SKM-1 treated with dmso at 0.1 percent for 144 hours (cell line): ENCODE measurements around the gene UCK1.
"Not testable (repeated sequence)": the region's sequence is repeated elsewhere in the genome, so short reads cannot be mapped to it uniquely, and the experiment has no call there.

Source experiments
- DNase-seq: peaks from one replicate; lab custom pipeline; 2025; ENCODE audit not compliant: unreplicated experiment; lab: John Stamatoyannopoulos, UW

Gene UCK1

DNA sequence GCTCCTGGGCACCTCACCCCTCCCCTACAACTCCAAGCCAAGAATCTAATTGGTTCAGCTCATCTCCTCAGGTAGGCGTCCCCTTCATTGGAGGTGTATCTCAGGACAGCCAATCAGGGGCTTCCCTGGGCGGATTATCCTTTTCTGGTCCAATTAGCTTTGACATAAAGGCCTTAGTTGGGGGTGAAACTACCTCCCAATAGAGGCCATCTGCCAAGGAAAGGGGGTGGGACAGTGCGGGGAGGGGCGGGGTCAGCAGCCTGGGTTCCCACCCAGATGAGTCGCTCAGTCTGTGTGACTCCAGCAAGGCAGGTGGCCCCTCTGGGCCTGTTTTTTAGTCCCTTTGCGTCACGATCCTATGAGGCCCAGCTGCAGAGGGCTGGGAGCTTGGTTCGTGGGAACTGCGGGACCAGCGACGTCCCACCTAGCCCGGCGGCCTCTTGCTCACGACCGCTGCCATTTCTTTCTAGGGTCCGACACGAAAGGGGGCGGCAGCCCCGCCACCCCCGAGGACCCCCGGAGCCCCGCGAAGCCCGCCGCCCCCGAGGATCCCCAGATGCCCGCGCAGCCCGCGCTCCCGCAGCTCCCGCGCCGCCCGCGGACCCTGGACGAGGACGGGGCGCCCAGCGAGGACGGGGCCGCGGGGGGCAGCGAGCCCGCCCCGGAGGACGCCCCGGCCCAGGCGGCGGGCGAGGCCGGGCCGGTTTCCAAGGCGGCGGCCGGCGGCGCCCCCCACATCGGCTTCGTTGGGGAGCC is 23.2 kb upstream of the UCK1 start:
- no peak for DNase-seq

DNA sequence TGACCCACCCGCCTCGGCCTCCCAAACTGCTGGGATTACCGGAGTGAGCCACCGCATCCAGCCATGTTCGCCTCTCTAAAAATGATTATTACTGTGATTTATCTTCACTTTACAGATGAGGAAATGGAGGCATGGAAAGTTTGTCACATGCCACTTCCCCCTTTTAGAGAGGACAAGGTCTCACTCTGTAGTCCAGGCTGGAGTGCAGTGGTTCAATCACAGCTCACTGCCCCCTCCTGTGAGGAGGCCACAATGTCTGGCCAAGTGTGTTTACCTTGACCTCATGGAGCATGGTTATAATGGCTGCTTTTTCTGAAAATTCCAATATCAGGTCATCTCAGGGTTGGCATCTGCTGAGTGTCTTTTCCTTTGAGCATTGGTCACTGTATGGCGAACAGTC is 21.0 kb upstream of the UCK1 start:
- DNase-seq = no peak

DNA sequence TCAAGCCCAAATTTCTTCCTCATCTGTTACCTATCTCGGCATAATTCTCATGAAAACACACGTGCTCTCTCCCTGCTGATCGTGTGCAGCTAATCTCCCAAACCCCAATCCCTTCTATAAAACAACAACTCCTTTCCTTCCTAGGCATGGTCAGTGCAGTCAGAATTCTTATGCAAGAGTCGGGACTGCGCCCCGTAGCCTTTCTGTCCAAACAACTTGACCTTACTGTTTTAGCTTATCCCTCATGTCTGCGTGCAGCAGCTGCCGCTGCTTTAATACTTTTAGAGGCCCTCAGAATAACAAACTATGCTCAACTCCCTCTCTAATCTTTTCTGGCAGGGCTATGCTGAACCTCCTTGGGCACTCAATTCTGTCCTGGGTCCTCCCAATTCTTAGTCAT is 19.4 kb upstream of the UCK1 start:
- DNase-seq = not testable (repeated sequence)

DNA sequence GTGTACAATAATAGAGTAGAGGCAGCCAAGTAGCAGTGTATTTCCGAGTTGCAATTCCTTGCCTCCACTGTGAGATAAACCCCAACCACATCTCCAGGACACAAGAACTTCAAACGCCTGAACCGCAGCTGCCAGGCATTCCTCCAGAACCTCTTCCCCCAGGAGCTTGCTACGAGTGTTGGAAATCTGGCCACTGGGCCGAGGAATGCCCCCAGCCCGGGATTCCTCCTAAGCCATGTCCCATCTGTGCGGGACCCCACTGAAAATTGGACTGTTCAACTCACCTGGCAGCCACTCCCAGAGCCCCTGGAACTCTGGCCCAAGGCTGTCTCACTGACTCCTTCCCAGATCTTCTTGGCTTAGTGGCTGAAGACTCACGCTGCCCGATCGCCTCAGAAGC is 18.1 kb upstream of the UCK1 start:
- not testable (repeated sequence) for DNase-seq

DNA sequence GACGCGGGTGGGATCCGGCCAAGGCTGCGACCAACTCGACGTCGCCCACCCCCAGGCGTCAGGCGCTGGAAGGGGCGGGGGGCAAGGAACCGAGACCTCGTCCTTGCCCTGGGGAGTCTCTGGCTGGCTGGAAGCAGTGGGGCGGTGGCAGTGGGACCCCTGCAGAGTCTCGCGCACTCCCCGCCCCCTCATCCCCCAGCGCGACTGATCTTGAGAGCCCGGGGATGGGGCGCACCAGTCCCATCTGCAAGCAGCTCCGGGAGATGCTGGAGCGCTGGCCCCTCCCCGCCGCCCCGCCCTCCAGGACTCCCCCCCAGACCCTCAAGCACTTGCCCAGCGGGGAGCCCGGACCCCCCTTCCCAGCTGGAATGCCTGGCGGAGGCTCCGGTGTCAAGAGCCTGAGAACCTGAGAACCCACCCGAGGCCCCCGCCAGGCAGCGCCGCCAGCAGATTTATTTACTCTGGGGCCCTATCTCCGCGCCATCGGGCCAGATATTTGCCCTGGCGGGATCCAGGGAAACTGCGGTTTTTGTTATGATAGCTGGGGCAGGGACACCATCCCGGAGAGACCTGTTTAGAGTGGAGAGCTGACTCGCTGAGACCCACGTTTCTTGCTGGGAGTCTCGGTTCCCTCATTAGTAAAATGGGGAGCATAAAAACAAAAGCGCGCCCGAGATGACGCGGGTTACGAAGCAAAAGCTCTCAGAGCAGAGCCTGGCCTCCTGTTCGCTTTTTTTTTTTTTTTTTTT is 15.4 kb upstream of the UCK1 start:
- DNase-seq = no peak

DNA sequence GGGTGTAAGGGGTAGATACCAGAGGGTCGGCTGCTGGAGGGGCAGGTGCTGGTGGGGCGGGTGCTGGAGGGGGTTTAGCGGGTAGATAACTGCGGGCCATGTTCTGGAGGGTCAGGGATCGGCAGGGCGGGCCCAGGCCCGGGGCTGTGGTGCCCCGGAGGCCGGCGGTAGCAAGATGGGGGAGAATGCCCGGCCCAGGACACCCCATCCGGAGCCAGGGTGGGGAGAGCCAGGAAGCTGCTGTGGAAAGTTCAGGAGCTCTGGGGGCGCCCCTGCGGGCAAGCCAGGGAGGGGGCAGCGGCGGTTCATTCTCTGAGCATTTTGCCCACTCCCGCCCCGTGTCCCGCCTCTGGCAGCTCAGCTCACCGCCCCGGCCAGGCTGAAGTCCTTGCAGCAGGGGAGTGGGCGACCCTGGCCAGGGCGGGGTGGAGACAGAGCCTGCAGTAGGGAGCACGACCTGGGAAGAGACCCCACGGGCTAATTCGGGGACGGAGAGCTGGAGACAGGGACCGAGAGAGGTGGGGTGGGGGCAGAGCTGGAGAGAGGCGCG is 14.8 kb upstream of the UCK1 start:
- DNase-seq = no peak

DNA sequence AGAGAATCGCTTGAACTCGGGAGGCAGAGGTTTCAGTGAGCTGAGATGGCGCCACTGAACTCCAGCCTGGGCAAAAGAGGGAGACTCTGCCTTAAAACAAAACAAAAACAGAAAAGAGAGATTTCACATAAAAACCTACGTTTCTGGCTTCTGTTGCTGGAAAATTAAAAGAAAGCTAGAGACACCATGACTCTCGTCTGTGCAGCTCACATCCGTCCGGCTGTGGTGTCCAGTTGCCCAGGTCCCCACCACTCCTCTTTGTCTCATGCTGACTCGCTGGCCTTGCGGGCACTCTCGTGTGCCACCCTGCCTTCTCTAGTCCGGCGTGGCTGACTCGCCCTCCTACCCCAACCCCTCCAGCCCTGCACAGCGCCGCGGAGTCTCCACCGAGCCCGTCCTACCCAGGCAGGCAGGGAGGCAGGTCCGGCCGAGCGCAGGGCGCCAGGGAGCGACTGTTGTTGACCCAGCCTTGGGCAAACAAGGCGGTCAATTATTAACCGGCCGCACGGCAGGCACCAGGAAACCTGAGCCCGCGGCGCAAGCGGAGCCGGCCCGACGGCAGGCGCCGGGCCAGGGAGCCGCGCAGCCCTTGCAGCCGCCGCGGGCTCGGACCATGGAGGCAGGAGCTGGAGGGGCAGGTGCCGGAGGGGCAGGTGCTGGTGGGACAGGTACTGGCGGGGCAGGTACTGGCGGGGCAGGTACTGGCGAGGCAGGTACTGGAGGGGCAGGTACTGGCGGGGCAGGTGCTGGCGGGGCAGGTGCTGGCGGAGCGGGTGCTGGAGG is 14.1 kb upstream of the UCK1 start, which contains the start of gene PRRT1B:
Gene PRRT1B, plus strand, starts transcription at position 521 of the 783 bp plus-strand sequence. Its CDS starts 93 bp downstream, at position 614.
- no peak for DNase-seq

DNA sequence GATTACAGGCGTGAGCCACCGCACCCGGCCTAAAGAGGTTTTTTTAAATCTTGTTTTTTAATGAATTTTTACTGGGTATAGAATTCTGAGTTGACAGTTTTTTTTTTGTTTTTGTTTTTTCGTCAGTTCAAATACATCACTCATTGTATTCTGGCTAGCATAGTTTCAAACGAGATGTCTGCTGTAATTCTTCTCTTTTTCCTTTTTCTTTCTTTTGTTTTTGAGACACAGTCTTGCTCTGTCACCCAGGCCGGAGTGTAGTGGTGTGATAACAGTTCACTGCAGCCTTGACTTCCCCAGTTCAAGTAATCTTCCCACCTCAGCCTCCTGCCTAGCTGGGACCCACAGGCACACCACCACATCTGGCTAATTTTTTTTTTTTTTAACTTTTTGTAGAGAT is 12.1 kb upstream of the UCK1 start:
- DNase-seq = no peak

DNA sequence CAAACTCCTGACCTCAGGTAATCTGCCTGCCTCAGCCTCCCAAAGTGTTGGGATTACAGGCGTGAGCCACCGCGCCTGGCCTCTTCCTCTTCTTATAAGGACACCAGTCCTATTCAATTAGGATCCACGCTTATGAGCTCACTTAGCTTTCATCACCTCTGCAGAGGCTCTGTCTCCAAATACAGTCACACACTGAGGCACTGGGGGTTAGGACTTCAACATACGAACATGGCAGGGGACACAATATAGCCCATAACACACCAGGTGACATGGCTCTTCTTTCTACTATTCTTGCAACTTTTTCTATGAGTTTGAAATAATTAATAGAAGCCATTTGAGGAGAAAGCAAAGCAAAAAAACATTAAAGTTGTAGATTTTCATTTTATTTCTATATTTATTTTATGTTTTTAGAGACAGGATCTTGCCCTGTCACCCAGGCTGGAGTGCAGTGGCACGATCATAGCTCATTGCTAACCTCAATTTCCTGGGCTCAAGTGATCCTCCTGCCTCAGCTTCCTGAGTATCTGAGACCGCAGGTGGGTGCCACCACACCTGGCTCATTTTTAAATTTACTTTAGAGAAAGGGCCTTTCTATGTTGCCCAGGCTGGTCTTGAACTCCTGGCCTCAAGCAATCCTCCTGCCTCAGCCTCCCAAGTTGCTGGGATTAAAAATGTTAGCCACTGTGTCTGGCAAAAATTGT is 8.3 kb upstream of the UCK1 start:
- no peak for DNase-seq

DNA sequence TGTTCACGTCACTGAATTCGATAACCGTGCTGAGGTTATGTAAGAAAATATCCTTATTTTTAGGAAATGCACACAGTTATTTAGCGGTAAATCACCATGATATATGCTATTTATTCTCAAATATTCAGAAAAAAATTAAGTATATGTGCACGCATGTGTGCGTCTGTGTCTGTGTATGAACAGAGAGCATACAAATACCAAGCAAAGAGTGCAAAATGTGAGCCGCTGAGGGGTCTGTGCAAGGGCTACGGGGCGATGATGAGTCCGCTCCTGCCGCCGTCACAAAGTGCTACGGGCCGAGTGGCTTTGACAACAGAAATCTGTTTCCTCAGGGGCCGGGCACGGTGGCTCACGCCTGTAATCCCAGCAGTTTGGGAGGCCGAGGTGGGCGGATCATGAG is 6.9 kb upstream of the UCK1 start:
- no peak for DNase-seq

DNA sequence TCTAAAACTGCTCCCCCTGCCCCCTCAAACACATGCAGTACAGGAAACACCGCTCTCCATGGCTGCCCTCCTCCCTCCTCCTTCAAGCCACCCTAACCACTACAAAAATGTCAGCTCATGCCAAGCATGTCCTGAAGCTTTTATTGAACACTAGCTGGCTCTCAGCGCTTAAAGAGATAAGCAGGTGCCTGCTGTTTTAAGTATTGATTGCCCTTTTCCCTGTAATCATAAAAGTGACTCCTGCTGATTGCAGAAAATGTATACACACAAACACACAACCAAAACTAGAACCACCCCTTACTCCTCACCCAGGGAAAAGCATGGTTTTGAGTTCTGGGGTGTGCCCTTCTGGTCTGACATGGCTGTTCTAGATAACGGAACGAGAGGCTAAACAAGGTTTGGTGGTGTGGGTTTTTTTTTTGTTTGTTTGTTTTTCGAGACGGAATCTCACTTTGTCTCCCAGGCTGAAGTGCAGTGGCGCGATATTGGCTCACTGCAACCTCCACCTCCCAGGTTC is 3.7 kb upstream of the UCK1 start:
- DNase-seq = no peak

DNA sequence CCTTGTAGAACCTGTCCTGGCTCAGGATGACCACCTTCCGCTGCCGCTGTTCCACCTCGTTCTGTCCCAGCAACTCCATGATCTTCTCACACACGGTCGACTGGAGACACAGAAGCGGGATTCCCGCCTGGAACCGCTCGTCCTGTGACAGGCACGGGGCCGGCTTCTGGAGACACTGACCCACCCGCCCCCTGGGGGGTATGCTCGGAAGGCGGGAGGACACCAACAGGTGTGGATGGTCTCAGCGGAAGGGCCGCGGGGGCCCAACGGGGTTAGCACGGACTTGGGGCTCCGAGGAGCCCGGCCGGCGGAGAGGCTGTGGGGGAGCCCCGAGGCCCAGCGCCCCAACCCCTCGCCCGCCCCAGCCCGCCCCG is 530 bp downstream of the UCK1 start:
- DNase-seq = no peak

DNA sequence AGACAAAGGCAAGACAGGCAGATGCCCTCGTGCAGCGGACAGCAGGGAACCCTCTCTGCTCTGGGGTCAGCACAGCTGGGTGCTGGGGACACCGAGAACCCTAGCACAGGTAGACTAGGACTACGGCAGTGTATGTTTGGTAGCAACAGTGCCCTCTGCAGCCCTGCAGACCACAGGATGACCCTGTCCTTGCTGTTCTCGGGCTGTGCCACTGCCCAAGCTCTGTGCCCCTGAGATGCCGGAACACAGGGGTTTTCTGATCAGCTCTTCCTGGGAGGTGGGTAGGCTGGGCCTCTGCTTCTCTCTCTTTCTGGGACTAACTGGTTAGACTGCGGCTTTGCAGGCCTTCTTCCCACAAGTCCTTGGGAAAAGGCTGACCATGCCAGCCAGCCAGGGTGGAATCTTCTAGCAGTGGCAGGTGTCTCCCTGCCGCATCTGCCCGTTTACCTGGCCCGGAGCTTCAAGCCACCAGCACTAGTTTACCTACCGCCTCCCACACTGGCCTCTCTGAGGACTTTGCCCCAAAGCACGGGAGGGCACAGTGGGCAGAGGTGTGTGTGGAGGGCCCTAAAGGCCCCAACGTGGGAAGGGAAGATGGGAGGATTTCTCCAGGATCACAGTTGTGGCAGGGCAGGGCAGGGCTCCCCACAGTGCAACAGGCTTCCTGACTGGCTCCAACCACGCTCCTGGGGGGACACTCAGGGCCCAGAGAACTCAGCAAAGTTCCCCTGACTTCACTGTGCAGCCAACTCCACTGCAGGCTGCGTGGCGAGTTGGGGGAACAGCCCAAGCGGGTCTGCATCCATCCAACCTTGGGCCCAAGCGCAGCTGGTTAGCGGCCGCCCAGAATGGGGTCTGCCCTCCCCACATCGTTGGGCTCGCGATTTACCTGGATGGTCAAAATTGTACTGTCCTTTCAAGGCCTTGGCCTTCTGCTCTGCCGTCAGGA is 1.2 kb downstream of the UCK1 start:
- no peak for DNase-seq

DNA sequence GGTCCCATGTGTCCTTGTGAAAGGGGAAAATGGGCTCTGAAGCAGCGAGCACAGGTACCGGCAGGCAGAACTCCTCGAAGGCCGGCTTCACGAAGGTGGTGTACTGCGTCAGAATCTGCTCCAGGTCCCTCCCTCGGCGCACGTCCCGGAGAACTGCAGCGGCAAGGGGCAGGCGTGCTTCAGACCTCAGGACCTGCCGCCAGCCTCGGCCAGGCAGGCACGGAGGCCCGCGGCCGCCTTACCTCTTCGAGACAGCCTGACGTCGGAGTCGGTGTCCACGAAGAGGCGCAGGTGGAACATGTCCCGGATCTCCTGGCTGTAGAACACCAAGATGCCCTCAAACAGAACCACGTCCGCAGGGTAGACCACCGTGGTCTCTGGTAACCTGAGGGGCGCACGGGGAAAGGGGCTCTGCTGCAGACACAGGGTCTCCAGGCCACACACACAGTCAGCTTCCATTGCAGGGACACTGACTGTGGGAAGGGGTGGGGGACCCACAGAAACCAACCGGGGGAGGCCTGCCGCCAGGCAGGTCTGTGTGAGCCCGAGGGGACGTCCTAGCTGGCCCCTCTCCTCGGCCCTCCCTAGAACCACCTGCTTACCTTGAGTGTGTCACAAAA is 2.1 kb downstream of the UCK1 start:
- no peak for DNase-seq

DNA sequence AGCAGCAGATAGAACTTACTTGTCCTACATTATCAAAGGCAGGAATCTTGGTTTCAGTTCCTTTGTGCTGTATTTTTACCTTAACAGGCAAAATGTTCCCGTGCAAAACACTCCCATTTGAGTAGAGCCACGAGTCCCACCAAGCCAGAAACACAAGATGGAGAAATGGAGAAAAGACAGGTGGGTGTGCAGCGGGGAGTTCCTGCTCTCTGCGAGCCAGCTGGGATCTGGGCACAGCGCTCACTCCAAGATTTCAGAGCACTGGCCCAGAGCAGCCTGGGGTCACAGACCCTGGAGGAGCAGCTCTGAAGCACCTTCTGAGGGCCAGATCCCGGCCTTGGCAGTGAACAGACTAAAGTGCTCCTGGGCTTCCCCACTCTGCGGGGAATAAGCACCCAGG is 2.9 kb downstream of the UCK1 start:
- DNase-seq = no peak

DNA sequence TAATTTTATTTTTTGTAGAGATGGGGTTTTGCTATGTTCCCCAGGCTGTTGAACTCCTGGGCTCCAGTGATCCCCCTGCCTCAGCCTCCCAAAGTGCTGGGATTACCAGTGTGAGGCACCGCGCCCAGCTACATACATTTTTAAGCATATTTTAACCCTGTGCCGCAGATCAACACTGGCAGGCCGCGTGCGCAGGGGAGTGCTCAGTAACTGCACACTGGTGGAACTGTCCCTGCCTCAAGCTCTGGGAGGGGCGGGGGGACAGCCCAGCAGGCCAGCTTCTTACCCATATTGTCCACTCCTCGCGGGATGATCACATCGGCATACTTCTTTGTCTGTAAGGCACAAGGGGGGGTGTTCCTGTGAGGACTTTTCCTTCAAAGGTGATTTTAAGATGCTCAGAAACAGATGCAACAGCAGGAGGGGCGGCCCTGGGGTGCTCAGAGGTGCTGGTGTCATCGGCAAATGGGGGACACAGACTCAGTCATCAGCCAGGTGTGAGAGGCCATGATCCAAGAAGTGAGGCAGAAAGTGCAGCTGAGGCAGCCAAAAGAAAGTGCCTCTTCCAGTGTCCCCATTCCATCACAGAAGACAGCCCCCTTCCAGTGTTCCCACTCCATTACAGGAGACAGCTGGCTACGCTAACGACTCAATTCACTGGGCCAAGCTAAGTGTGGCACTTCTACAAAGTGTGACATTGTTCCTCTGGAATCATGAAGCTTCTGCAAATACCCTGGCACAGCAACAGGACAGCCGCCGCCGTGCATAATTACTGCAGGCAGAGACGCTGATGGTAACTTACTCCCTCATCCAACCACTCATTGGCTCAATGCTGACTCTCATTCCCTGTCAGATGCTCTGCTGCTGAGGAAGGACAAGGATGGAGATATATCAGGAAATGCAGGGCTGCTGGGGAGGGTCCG is 5.2 kb downstream of the UCK1 start:
- no peak for DNase-seq

DNA sequence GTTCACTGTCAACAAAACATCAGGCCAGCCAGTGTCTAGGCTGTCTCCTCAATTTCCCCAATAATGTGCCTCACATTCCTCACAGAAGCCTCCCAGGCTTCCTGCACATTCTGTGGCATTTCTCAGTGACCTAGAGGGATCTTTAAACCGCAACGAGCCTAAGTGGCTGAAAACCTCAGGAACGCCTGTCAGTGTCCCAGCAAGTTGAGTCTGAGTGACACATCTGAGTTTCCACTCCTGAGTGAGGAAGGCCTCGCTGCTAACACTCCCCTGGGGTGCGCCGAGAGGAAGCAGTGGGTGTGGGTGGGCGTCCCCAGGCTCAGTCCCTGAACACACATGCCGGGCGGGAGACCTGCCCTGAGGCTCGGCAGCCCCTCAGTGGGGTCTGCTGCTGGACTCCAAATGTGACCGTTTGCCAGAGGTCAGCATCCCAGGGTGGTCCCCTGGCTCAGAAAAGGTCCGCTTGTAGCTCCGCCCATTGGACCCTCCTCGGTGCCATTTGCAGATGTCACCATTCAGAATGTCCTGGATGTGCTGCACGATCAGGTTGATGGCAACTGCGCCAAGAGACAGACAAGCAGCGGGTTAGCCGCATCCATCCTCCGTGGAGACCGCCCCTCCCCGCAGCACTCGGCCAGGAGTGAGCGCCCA is 6.3 kb downstream of the UCK1 start:
- no peak for DNase-seq
